Left lung (tissue), 10 donors: Measurements from ENCODE around the gene EXTL1. TPM values are rescaled to one million over a fixed set of nuclear protein-coding genes. Genes with fewer than 3 reads are reported as not detected.
A peak's percentile ranks its signal among the peaks of the same experiment; 100 is the strongest.

Experiments
- ATAC-seq: fragments of 200-7000 bp; cut with Tn5 transposase; one replicate; pipeline ENCODE4 v1.9.1; 2020; ENCODE audit warnings: moderate library complexity
- DNase-seq, 4 donors: peaks; one replicate each; pipeline ENCODE4 v3.0.0-alpha.2; 2013 to 2020
- H3K27ac ChIP-seq, 2 donors: fragments of 200-600 bp; sonication (generic) in 1 of 2; one replicate each; pipeline versions ENCODE4 v1.5.0 to v1.8.0; 2020 to 2021
- H3K27me3 ChIP-seq, 2 donors: fragments of 200-600 bp; sonication (generic) in 1 of 2; one replicate each; pipeline versions ENCODE4 v1.5.0 to v1.8.0; 2020 to 2021
- H3K36me3 ChIP-seq, 2 donors: fragments of 200-600 bp; sonication (generic) in 1 of 2; one replicate each; pipeline versions ENCODE4 v1.5.0 to v1.8.0; 2020 to 2021
- H3K4me1 ChIP-seq, 2 donors: fragments of 200-600 bp; one replicate each; pipeline ENCODE4 v1.8.0; 2021
- H3K4me3 ChIP-seq, 2 donors: fragments of 200-600 bp; sonication (generic) in 1 of 2; one replicate each; pipeline versions ENCODE4 v1.5.0 to v1.8.0; 2020 to 2021; ENCODE audit warnings: mild to moderate bottlenecking in 1 of 2
- H3K9me3 ChIP-seq, 2 donors: fragments of 200-600 bp; sonication (generic) in 1 of 2; one replicate each; pipeline versions ENCODE4 v1.5.0 to v1.8.0; 2020 to 2021
- intact Hi-C, 2 donors: fragments of 100-400 bp; cut with DNase I; formaldehyde crosslinking; loops; one replicate each; pipeline versions ENCODE4 v1.11.2 to v1.14.2; 2022
- polyA plus RNA-seq, 6 donors: library from polyadenylated mRNA; unstranded; fragments of 120-200 nt; gene quantifications; one replicate each; pipeline ENCODE4 v1.2.1, GENCODE V29; 2013; ENCODE audit not compliant: insufficient read length in 6 of 6
- total RNA-seq, 2 donors: library from RNA; stranded (reverse); fragmentation: NEBNext Ultra II Directional; extraction: Animal tissue kit (Norgen Biotek cat#: 25700); gene quantifications; one replicate each; pipeline ENCODE4 v1.2.1, GENCODE V29; 2021
- TF ChIP-seq, protein P1 (sequence below), 2 donors: fragments of 200-600 bp; sonication (generic) in 1 of 2; IDR thresholded peaks; one replicate each; pipeline versions ENCODE4 v1.5.0 to v1.8.0; 2021; ENCODE audit warnings: antibody characterized with exemption in 2 of 2
- donor health status: DM: no; HTN: yes; CAD: no.
- donor health status: DM: no; HTN: no; CAD: no.

Gene EXTL1
- total and polyA plus RNA-seq, 8 donors: 0.13 to 1.0 (median 0.79) TPM

DNA sequence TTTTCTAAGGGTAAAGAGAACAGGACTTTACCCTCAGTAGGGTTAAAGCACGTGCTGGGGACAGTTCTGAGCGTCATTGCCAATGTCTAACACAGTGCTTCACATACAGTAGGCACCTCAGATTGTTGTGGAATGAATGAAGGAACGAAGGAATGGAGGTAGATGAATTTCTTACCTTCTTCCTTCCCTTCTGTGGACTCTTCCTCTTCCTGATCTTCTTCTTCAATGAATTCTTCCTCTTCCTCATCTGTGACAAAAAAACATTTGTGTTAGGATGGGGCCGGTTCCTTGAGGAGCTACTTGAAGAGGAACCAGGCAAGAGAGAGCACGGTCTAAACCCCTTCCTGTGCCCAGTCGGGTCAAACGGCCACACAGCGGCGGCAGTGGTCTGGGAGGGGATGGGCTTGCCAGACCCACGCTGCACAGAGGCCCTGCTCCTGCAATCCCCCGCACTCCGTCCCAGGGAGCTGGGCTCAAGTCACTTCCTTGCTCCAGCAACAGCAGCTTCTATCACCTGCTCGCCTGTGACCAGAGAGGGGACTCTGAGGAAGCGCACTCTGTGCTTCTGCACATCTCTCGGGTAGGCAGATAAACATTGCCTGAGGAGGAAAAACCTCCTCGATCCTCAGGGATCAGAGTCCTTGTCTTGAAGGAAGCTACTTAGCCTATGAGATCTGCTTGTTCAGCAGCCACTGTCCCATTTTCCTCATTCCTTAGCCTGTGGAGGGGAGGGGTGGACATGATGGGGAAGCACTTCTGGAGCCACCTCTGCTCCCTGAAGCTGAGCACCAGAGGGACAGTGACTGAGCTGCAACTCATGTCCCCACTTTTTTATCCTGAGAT, 32.4 kb downstream of the EXTL1 start:
- H3K36me3 ChIP-seq: no peaks in the 10 kb centered on the region
- H3K4me1 ChIP-seq: no peaks in the 10 kb centered on the region
- DNase-seq (no peak), ATAC-seq (no peak)
- H3K27ac ChIP-seq: no peak overlapping the region
- no peaks in the 10 kb centered on the region for H3K9me3 ChIP-seq
- TF ChIP-seq, protein P1, sequence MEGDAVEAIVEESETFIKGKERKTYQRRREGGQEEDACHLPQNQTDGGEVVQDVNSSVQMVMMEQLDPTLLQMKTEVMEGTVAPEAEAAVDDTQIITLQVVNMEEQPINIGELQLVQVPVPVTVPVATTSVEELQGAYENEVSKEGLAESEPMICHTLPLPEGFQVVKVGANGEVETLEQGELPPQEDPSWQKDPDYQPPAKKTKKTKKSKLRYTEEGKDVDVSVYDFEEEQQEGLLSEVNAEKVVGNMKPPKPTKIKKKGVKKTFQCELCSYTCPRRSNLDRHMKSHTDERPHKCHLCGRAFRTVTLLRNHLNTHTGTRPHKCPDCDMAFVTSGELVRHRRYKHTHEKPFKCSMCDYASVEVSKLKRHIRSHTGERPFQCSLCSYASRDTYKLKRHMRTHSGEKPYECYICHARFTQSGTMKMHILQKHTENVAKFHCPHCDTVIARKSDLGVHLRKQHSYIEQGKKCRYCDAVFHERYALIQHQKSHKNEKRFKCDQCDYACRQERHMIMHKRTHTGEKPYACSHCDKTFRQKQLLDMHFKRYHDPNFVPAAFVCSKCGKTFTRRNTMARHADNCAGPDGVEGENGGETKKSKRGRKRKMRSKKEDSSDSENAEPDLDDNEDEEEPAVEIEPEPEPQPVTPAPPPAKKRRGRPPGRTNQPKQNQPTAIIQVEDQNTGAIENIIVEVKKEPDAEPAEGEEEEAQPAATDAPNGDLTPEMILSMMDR (IDR thresholded peaks at IDR 0.05): no peak
- H3K4me3 ChIP-seq: no peak overlapping the region
- H3K27me3 ChIP-seq: peaks cover 0 to 41% of the 10 kb centered on the region in 2 donors
- intact Hi-C loops: no loop called here

DNA sequence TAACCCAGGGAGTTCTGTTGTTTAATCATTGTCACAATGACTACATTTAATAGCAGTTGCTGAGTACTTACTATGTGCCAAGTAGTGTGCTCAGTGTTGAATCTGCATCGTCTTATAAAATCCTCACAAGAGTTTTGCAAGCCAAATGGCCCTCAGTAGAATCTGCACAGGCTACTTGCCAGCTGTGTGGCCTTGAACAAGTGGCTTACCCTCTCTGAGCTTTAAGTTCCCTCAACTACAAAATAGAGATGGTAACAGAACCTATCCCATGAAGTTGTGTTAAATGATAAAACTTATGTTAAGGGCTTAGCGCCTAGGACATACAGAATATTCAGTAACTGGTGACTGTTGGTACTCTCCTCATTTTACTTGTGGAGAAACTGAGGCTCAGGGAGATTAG, 33.5 kb downstream of the EXTL1 start:
- Histone ChIP-seq H3K9me3 (no peaks in the 10 kb centered on the region), H3K4me1 (no peaks in the 10 kb centered on the region), H3K36me3 (no peaks in the 10 kb centered on the region), H3K27me3 (peaks cover 0 to 38% of the 10 kb centered on the region in 2 donors), H3K27ac (no peak overlapping the region), H3K4me3 (no peak overlapping the region)
- ATAC-seq (no peak), DNase-seq (no peak)
- intact Hi-C loops: no loop called here
- TF ChIP-seq, protein P1 (IDR thresholded peaks at IDR 0.05): no peak

DNA sequence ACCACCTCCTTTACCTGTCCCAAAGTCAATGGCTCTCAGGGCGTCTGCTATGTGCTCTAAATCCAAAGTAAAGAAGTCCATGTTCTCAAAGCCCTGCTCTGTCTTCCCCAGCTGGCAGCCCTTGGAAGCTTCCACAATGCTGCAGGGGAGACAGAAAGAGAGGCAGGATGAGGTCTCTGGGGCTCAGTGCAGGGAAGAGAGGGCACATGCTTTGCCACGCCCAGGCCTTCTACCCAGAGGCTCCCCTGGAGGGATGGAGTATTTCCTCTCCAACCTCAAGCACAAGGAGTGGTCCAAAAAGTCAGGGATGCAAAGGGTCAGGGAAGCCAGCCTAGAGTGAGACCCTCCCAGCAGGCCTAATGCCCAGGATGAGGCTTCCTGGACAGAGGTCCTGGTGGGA, 35.6 kb downstream of the EXTL1 start:
- intact Hi-C loops: no loop called here
- no peak overlapping the region for H3K27ac ChIP-seq
- H3K9me3 ChIP-seq: no peaks in the 10 kb centered on the region
- no peak overlapping the region for H3K4me3 ChIP-seq
- ATAC-seq (no peak), DNase-seq (no peak)
- H3K27me3 ChIP-seq: peaks cover 0 to 27% of the 10 kb centered on the region in 2 donors
- H3K36me3 ChIP-seq: no peaks in the 10 kb centered on the region
- no peaks in the 10 kb centered on the region for H3K4me1 ChIP-seq
- TF ChIP-seq, protein P1 (IDR thresholded peaks at IDR 0.05): no peak

DNA sequence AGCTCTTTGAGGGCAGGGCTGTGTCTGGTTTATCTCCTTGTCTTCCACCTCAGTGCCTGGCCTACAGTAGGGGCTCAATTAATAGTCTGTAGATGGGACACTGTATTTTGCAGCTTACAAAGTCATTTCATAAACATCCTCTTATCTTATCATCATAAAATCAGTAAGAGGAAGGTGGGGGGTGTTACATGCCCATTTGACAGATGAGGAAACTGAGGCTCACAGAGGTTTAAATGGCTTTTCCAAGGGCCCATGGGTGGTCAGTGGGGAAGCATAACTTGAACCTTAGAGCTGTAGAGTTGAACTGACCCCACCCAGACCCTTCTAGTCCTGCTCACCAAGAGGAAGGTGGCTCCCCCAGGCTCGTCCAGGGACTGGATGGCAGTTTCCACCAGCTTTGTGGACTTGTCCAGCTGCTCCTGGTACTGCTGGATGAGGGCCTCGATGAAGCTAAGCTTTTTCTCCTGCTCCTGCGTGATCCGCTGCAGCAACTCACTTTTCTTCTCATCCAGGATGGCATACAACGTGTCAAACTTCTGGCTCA, 36.5 kb downstream of the EXTL1 start:
- no peaks in the 10 kb centered on the region for H3K4me1 ChIP-seq
- H3K4me3 ChIP-seq: no peak overlapping the region
- DNase-seq (no peak), ATAC-seq (no peak)
- intact Hi-C loops: no loop called here
- no peak overlapping the region for H3K27ac ChIP-seq
- TF ChIP-seq, protein P1 (IDR thresholded peaks at IDR 0.05): no peak
- H3K9me3 ChIP-seq: no peaks in the 10 kb centered on the region
- peaks cover 0 to 22% of the 10 kb centered on the region in 2 donors for H3K27me3 ChIP-seq
- H3K36me3 ChIP-seq: no peaks in the 10 kb centered on the region

DNA sequence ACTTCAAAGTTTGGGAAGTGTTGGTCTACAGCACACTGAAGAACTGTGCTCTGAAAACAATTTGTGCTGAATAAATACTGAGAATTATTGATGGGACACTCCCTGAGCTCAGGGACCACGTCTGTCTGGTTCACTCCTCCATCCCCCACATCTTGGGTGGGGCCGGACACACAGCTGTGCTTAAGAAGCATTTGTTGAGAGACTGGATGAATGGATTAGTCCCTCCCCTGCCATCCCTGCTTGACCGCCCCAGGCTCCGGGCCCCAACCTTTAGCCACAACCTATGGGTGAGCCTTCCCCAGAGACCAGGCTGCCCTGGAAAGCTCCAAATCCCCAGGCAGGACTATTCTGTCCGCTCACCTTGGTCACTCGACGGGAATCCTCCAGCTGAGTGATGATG, 38.3 kb downstream of the EXTL1 start:
- ATAC-seq: no peak
- DNase-seq: peak in 1 of 4 donors; percentile 32
- intact Hi-C loops: no loop called here

More for the DNA sequence above, 38.3 kb downstream of the EXTL1 start:
- TF ChIP-seq, protein P1 (IDR thresholded peaks at IDR 0.05): no peak
- Histone ChIP-seq H3K4me1 (no peaks in the 10 kb centered on the region), H3K36me3 (no peaks in the 10 kb centered on the region), H3K4me3 (no peak overlapping the region), H3K27me3 (peaks cover 0 to 8% of the 10 kb centered on the region in 2 donors), H3K9me3 (no peaks in the 10 kb centered on the region), H3K27ac (no peak overlapping the region)
